H9 (cell line): ENCODE measurements around the gene MKNK2. TPM values are rescaled to one million over a fixed set of nuclear protein-coding genes. Genes with fewer than 3 reads are reported as not detected.

Experiments
- DNase-seq: peaks from one replicate; pipeline ENCODE4 v3.0.0-alpha.2; 2017
- H2AFZ ChIP-seq: one replicate; pipeline ENCODE4 v1.6.1; 2013; ENCODE audit warnings: mild to moderate bottlenecking, low read length, control low read depth, moderate library complexity
- H2AK5ac ChIP-seq: 2 replicates; pipeline ENCODE4 v1.6.1; 2013; ENCODE audit warnings: low read length, control low read depth, mixed read lengths; ENCODE audit not compliant: insufficient read length
- H2BK120ac ChIP-seq: one replicate; pipeline ENCODE4 v1.6.1; 2013; ENCODE audit warnings: low read depth, mild to moderate bottlenecking, low read length, control low read depth, inconsistent platforms; ENCODE audit not compliant: poor library complexity, severe bottlenecking
- H2BK12ac ChIP-seq: 2 replicates; pipeline ENCODE4 v1.6.1; 2013; ENCODE audit warnings: low read length, control low read depth, mixed read lengths, low read depth; ENCODE audit not compliant: insufficient read length
- H2BK15ac ChIP-seq: 2 replicates; pipeline ENCODE4 v1.6.1; 2013; ENCODE audit warnings: low read depth, low read length, control low read depth
- H2BK20ac ChIP-seq: one replicate; pipeline ENCODE4 v1.6.1; 2013; ENCODE audit warnings: low read depth, mild to moderate bottlenecking, low read length, control low read depth, inconsistent platforms; ENCODE audit not compliant: poor library complexity, severe bottlenecking
- H2BK5ac ChIP-seq: 2 replicates; pipeline ENCODE4 v1.6.1; 2013; ENCODE audit warnings: low read length, control low read depth, mixed read lengths; ENCODE audit not compliant: insufficient read length
- H3K14ac ChIP-seq: 2 replicates; pipeline ENCODE4 v1.6.1; 2013; ENCODE audit warnings: low read length, control low read depth; ENCODE audit not compliant: insufficient read depth
- H3K18ac ChIP-seq: 2 replicates; pipeline ENCODE4 v1.6.1; 2013; ENCODE audit warnings: low read depth, mild to moderate bottlenecking, mixed read lengths, low read length, control low read depth; ENCODE audit not compliant: insufficient read length
- H3K23ac ChIP-seq: 2 replicates; pipeline ENCODE4 v1.6.1; 2013; ENCODE audit warnings: low read length, control low read depth, mixed read lengths, low read depth; ENCODE audit not compliant: insufficient read length
- H3K23me2 ChIP-seq: 2 replicates; pipeline ENCODE4 v1.6.1; 2013; ENCODE audit warnings: low read depth, mild to moderate bottlenecking, mixed read lengths, low read length, control low read depth; ENCODE audit not compliant: insufficient read length, poor library complexity, severe bottlenecking
- H3K27ac ChIP-seq: 2 replicates; pipeline ENCODE4 v1.5.1; 2013; ENCODE audit warnings: low read length, control low read depth, mixed read lengths, low read depth; ENCODE audit not compliant: insufficient read length
- H3K27me3 ChIP-seq: 2 replicates; pipeline ENCODE4 v1.6.1; 2013; ENCODE audit warnings: low read length, control low read depth, inconsistent platforms; ENCODE audit not compliant: insufficient read depth
- H3K4ac ChIP-seq: 2 replicates; pipeline ENCODE4 v1.6.1; 2013; ENCODE audit warnings: low read depth, mild to moderate bottlenecking, control low read depth, inconsistent platforms, low read length, moderate library complexity
- H3K4me1 ChIP-seq: 2 replicates; pipeline ENCODE4 v1.6.1; 2013; ENCODE audit warnings: low read length, control low read depth, inconsistent platforms; ENCODE audit not compliant: insufficient read depth
- H3K4me2 ChIP-seq: 2 replicates; pipeline ENCODE4 v1.6.1; 2013; ENCODE audit warnings: low read length, control low read depth, mixed read lengths; ENCODE audit not compliant: insufficient read length, insufficient read depth
- H3K56ac ChIP-seq: 2 replicates; pipeline ENCODE4 v1.6.1; 2013; ENCODE audit warnings: low read depth, mild to moderate bottlenecking, mixed read lengths, low read length, control low read depth; ENCODE audit not compliant: insufficient read length
- H3K79me1 ChIP-seq: 2 replicates; pipeline ENCODE4 v1.6.1; 2013; ENCODE audit warnings: low read depth, mild to moderate bottlenecking, moderate library complexity, low read length, control low read depth, inconsistent platforms; ENCODE audit not compliant: insufficient read depth, poor library complexity, severe bottlenecking
- H3K79me2 ChIP-seq: 2 replicates; pipeline ENCODE4 v1.6.1; 2013; ENCODE audit warnings: low read length, control low read depth, inconsistent platforms; ENCODE audit not compliant: insufficient read depth
- H3K9ac ChIP-seq: 2 replicates; pipeline ENCODE4 v1.6.1; 2013; ENCODE audit warnings: low read length, control low read depth, mixed read lengths; ENCODE audit not compliant: insufficient read length; ENCODE audit errors: extremely low read depth
- H3K9me3 ChIP-seq: one replicate; pipeline ENCODE4 v1.6.1; 2013; ENCODE audit warnings: low read depth, low read length, inconsistent platforms; ENCODE audit not compliant: control insufficient read depth
- H3T11ph ChIP-seq: one replicate; pipeline ENCODE4 v1.6.1; 2013; ENCODE audit warnings: mild to moderate bottlenecking, low read length, control low read depth, inconsistent platforms
- H4K20me1 ChIP-seq: one replicate; pipeline ENCODE4 v1.6.1; 2013; ENCODE audit not compliant: control insufficient read depth, insufficient read length, insufficient read depth
- H4K5ac ChIP-seq: 2 replicates; pipeline ENCODE4 v1.6.1; 2013; ENCODE audit warnings: low read depth, mild to moderate bottlenecking, mixed read lengths, low read length, control low read depth; ENCODE audit not compliant: insufficient read length
- H4K8ac ChIP-seq: replicated peaks from 2 replicates; pipeline ENCODE4 v1.6.1; 2013; ENCODE audit warnings: low read length, control low read depth, mixed read lengths, low read depth; ENCODE audit not compliant: insufficient read length
- H4K91ac ChIP-seq: 2 replicates; pipeline ENCODE4 v1.6.1; 2013; ENCODE audit warnings: low read depth, mild to moderate bottlenecking, moderate library complexity, mixed read lengths, low read length, control low read depth; ENCODE audit not compliant: insufficient read length
- H3K27ac Mint-ChIP-seq, 3 experiments: 2 replicates in 2 of 3; 3 replicates in 1 of 3; pipeline ENCODE4 v1.8.0; 2020 to 2021; ENCODE audit warnings: mixed read lengths in 3 of 3, mild to moderate bottlenecking in 1 of 3, moderate library complexity in 1 of 3
- H3K27me3 Mint-ChIP-seq: 2 replicates; pipeline ENCODE4 v1.8.0; 2021; ENCODE audit warnings: low read depth, mild to moderate bottlenecking, moderate library complexity, mixed read lengths
- H3K36me3 Mint-ChIP-seq, 3 experiments: 2 replicates in 2 of 3; 3 replicates in 1 of 3; pipeline ENCODE4 v1.8.0; 2020 to 2021; ENCODE audit warnings: low read depth in 3 of 3, mixed read lengths in 3 of 3; ENCODE audit not compliant: insufficient read depth in 1 of 3
- H3K4me1 Mint-ChIP-seq, 2 experiments: 2 replicates each; pipeline ENCODE4 v1.8.0; 2020; ENCODE audit warnings: mixed read lengths in 2 of 2
- H3K4me3 Mint-ChIP-seq, 2 experiments: 2 replicates in 1 of 2; 3 replicates in 1 of 2; pipeline ENCODE4 v1.8.0; 2020 to 2021; ENCODE audit warnings: mild to moderate bottlenecking in 2 of 2, mixed read lengths in 2 of 2, moderate library complexity in 1 of 2
- H3K9me3 Mint-ChIP-seq, 2 experiments: 2 replicates in 1 of 2; 3 replicates in 1 of 2; pipeline ENCODE4 v1.8.0; 2020; ENCODE audit warnings: mild to moderate bottlenecking in 2 of 2, mixed read lengths in 2 of 2, moderate library complexity in 1 of 2
- CTCF ChIP-seq: fragments of 200-600 bp; sonication (generic); conservative IDR thresholded peaks from 3 replicates; pipeline ENCODE4 v1.8.0; 2021; ENCODE audit warnings: antibody characterized with exemption, mild to moderate bottlenecking
- WGBS: extraction: QIAGEN DNeasy Blood & Tissue Kit; methylation state at CpG from one replicate; pipeline ENCODE4 v1.1.7; 2013; ENCODE audit warnings: missing lambda C conversion rate, low lambda C conversion rate, mixed read lengths; ENCODE audit not compliant: insufficient read length; ENCODE audit errors: extremely low coverage; 5-methylcytosine and 5-hydroxymethylcytosine counted together
- total RNA-seq: library from RNA; stranded (reverse); gene quantifications from 2 replicates; pipeline ENCODE4 v1.2.1, GENCODE V29; 2021

The MKNK2 gene
- total RNA-seq, 1 experiment from 2014 or later = 153 TPM

GRCh38 chr19:2097203-2097885 is 46.3 kb upstream of the MKNK2 start:
- Histone ChIP-seq H2AFZ (no peak overlapping the region), H3K4me2 (peak overlapping the region; percentile 72), H4K20me1 (no peaks in the 10 kb centered on the region), H2AK5ac (no peak overlapping the region), H3K23ac (no peak overlapping the region), H4K91ac (no peak overlapping the region), H3K23me2 (no peaks in the 10 kb centered on the region), H3K79me1 (no peaks in the 10 kb centered on the region), H4K5ac (no peak overlapping the region), H3K56ac (no peak overlapping the region), H3K79me2 (no peaks in the 10 kb centered on the region), H3K9me3 (no peaks in the 10 kb centered on the region), H3T11ph (no peak overlapping the region), H2BK15ac (no peak overlapping the region), H3K18ac (no peak overlapping the region), H3K14ac (no peak overlapping the region), H3K4me1 (no peaks in the 10 kb centered on the region), H3K4ac (no peak overlapping the region), H2BK12ac (no peak overlapping the region), H3K27ac (no peak overlapping the region), H3K27me3 (no peaks in the 10 kb centered on the region), H4K8ac (no peak overlapping the region), H3K9ac (no peak overlapping the region), H2BK20ac (no peak overlapping the region), H2BK5ac (no peak overlapping the region), H2BK120ac (no peak overlapping the region)
- Mint-ChIP-seq H3K27ac (peak overlapping the region in 2 of 3 experiments; percentile 92 to 97; a peak in 1 of 7 replicates), H3K36me3 (peaks cover 5 to 26% (median 23%) of the 10 kb centered on the region in 3 experiments; a peak in 6 of 7 replicates), H3K4me3 (peak overlapping the region; percentile 69 to 86), H3K27me3 (no peaks in the 10 kb centered on the region; the same call in 1 of the 2 replicates), H3K9me3 (no peaks in the 10 kb centered on the region), H3K4me1 (peaks cover 7 to 8% of the 10 kb centered on the region in 2 experiments; a peak in 3 of 4 replicates)
- no peak for DNase-seq
- no peak for TF ChIP-seq CTCF
- no CpG with 5 or more reads among the region's 30 CpGs for WGBS
